ENCODE measurements around the gene RASSF8. TPM values are rescaled to one million over a fixed set of nuclear protein-coding genes. Genes with fewer than 3 reads are reported as not detected.

RASSF8 gene
- polyA plus RNA-seq, 1 donor (not counting 4 experiments of a cell fraction or from before 2014, with no cell fraction given) = 10.5 TPM

GRCh38 chr12:26077915-26078702 is 119.6 kb downstream of the RASSF8 start:
- H2AFZ ChIP-seq (ENCODE audit: control insufficient read depth, low read length) = no peak overlapping the region
- no peak overlapping the region for H3K4me2 ChIP-seq (ENCODE audit: control insufficient read depth, extremely low read depth, insufficient read depth, low read depth, low read length)
- no peaks in the 10 kb centered on the region for H4K20me1 ChIP-seq (ENCODE audit: control insufficient read depth, extremely low read depth, insufficient read depth, low read length)
- TF ChIP-seq EZH2 (IDR thresholded peaks at IDR 0.05; ENCODE audit: low read length) (no peak), CTCF (optimal IDR thresholded peaks at IDR 0.05 in 1 of 3, IDR thresholded peaks at IDR 0.05 in 1 of 3, conservative IDR thresholded peaks at IDR 0.05 in 1 of 3; ENCODE audit: extremely low read depth in 1 of 3, insufficient read depth in 2 of 3, low read length in 3 of 3) (no peak)
- H3K4me3 ChIP-seq (ENCODE audit: control insufficient read depth in 2 of 3, extremely low read depth in 1 of 3, insufficient read depth in 2 of 3, low read depth in 1 of 3, low read length in 3 of 3) = no peak overlapping the region
- dilution Hi-C loops (cut with MboI; ENCODE audit: extremely low pct_ligation_motif_present, low sequenced_read_pairs) = no loop called here
- no peaks in the 10 kb centered on the region for H3K9me3 ChIP-seq (ENCODE audit: control insufficient read depth, low read depth, low read length)
- H3K36me3 ChIP-seq (ENCODE audit: control insufficient read depth in 2 of 2, extremely low read depth in 1 of 2, insufficient read depth in 2 of 2, low read length in 2 of 2) = no peaks in the 10 kb centered on the region
- H3K27ac ChIP-seq (ENCODE audit: control insufficient read depth, insufficient read depth, low read length) = no peak overlapping the region
- DNase-seq (ENCODE audit: low read depth, low spot score) = no peak
- H3K9ac ChIP-seq (ENCODE audit: control insufficient read depth, extremely low read depth, insufficient read depth, low read length) = no peak overlapping the region
- no peaks in the 10 kb centered on the region for H3K27me3 ChIP-seq (ENCODE audit: control insufficient read depth, extremely low read depth, insufficient read depth, low read length)
- H3K9me1 ChIP-seq (ENCODE audit: control insufficient read depth, extremely low read depth, insufficient read depth, low read length) = no peaks in the 10 kb centered on the region
- no peak for FAIRE-seq
- peaks cover 5% of the 10 kb centered on the region for H3K4me1 ChIP-seq (ENCODE audit: control insufficient read depth, extremely low read depth, insufficient read depth, low read length)
- H3K79me2 ChIP-seq (ENCODE audit: control insufficient read depth, insufficient read depth, low read length) = no peaks in the 10 kb centered on the region

- no peak overlapping the region for H3K9ac ChIP-seq (ENCODE audit: control insufficient read depth, extremely low read depth, insufficient read depth, low read length)
- DNase-seq (ENCODE audit: low read depth, low spot score) = no peak
- dilution Hi-C loops (cut with MboI; ENCODE audit: extremely low pct_ligation_motif_present, low sequenced_read_pairs) = no loop called here
- no peak overlapping the region for H3K4me2 ChIP-seq (ENCODE audit: control insufficient read depth, extremely low read depth, insufficient read depth, low read depth, low read length)
- H3K4me3 ChIP-seq (ENCODE audit: control insufficient read depth in 2 of 3, extremely low read depth in 1 of 3, insufficient read depth in 2 of 3, low read depth in 1 of 3, low read length in 3 of 3) = no peak overlapping the region
- H3K9me3 ChIP-seq (ENCODE audit: control insufficient read depth, low read depth, low read length) = no peaks in the 10 kb centered on the region
- no peaks in the 10 kb centered on the region for H3K36me3 ChIP-seq (ENCODE audit: control insufficient read depth in 2 of 2, extremely low read depth in 1 of 2, insufficient read depth in 2 of 2, low read length in 2 of 2)
- no peak overlapping the region for H3K27ac ChIP-seq (ENCODE audit: control insufficient read depth, insufficient read depth, low read length)
- no peaks in the 10 kb centered on the region for H3K27me3 ChIP-seq (ENCODE audit: control insufficient read depth, extremely low read depth, insufficient read depth, low read length)
- peaks cover 5% of the 10 kb centered on the region for H3K4me1 ChIP-seq (ENCODE audit: control insufficient read depth, extremely low read depth, insufficient read depth, low read length)
- no peak overlapping the region for H2AFZ ChIP-seq (ENCODE audit: control insufficient read depth, low read length)
- no peak for FAIRE-seq
- no peaks in the 10 kb centered on the region for H3K9me1 ChIP-seq (ENCODE audit: control insufficient read depth, extremely low read depth, insufficient read depth, low read length)
- H3K79me2 ChIP-seq (ENCODE audit: control insufficient read depth, insufficient read depth, low read length) = no peaks in the 10 kb centered on the region
- no peak for TF ChIP-seq CTCF (optimal IDR thresholded peaks at IDR 0.05 in 1 of 3, IDR thresholded peaks at IDR 0.05 in 1 of 3, conservative IDR thresholded peaks at IDR 0.05 in 1 of 3; ENCODE audit: extremely low read depth in 1 of 3, insufficient read depth in 2 of 3, low read length in 3 of 3)
- no peak for TF ChIP-seq EZH2 (IDR thresholded peaks at IDR 0.05; ENCODE audit: low read length)
- no peaks in the 10 kb centered on the region for H4K20me1 ChIP-seq (ENCODE audit: control insufficient read depth, extremely low read depth, insufficient read depth, low read length)
Measured at GRCh38 chr12:26080911-26081310, 122.4 kb downstream of the RASSF8 start.

Measured in keratinocyte (primary cell).